ENCODE measurements around the gene CFAP20.

DNA sequence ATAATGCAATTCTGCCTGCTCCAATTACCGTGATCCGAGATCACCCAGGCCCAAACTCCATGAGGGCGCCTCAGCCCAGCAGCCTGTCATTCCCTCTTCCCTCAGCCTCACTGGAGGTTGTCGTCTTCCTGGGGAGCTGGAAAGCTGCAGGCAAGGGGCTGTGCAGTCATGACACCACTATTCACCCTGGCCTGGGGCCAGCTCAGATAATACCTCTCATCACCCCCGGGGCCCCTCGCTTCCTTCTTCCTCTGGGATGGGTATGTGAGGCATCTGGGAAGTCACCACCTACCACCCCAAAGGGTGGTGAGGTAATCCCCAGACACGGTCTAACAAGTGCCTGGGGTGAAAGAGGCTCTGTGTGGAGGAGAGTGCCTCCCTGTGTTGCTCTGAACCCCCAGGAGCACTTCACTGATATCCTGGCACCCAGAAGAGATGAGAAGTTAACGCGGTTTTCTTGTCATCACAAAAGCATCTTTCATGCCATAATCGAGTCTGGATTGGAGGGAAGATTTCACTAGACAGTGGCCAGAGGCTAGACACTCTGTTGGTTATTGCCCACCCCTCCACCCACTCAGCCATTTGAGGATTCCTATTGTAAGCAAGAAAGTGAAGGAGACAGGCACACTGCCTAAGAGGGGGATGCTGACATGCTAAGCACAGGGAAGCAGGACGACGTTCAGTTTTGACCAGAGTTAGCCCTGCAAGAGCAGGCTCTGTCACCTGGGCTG lies 18.4 kb downstream of the CFAP20 start:
- TF ChIP-seq, protein P1, sequence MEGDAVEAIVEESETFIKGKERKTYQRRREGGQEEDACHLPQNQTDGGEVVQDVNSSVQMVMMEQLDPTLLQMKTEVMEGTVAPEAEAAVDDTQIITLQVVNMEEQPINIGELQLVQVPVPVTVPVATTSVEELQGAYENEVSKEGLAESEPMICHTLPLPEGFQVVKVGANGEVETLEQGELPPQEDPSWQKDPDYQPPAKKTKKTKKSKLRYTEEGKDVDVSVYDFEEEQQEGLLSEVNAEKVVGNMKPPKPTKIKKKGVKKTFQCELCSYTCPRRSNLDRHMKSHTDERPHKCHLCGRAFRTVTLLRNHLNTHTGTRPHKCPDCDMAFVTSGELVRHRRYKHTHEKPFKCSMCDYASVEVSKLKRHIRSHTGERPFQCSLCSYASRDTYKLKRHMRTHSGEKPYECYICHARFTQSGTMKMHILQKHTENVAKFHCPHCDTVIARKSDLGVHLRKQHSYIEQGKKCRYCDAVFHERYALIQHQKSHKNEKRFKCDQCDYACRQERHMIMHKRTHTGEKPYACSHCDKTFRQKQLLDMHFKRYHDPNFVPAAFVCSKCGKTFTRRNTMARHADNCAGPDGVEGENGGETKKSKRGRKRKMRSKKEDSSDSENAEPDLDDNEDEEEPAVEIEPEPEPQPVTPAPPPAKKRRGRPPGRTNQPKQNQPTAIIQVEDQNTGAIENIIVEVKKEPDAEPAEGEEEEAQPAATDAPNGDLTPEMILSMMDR (IDR thresholded peaks at IDR 0.05) = no peak
- no peak for TF ChIP-seq POLR2A (IDR thresholded peaks at IDR 0.05; ENCODE audit: low read depth)

Measured in esophagus muscularis mucosa (tissue), 3 donors.